C4-2B (cell line): Measurements from ENCODE around the gene DISP3.

Source experiments
- ZFX ChIP-seq: fragments of 450-650 bp; IDR thresholded peaks from 2 replicates; pipeline ENCODE4 v1.6.1; 2017
- TF ChIP-seq, protein P1 (sequence below): fragments of 450-650 bp; conservative IDR thresholded peaks from 2 replicates; pipeline ENCODE4 v1.5.1; 2017; ENCODE audit warnings: mild to moderate bottlenecking

DNA sequence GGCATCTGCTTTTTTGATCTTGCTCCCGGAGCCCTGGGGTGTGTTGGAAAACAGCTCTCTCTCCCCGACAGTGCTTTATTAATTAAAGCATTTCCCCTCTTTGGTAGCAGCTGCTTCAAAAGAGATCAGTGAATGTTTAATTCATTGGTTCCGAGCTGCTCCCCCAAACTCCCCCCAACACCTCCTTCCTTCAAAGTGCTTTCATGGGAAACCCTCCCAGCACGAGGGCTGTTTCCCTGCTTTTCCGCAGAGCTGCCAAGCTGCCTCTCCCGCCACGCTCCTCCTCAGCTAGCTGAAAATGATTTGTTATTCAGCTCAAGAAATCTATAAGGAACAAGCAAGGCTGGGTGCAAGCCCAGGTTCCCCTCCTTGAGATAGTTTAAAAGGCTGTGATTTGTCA is 40.0 kb upstream of the DISP3 start:
- TF ChIP-seq, protein P1, sequence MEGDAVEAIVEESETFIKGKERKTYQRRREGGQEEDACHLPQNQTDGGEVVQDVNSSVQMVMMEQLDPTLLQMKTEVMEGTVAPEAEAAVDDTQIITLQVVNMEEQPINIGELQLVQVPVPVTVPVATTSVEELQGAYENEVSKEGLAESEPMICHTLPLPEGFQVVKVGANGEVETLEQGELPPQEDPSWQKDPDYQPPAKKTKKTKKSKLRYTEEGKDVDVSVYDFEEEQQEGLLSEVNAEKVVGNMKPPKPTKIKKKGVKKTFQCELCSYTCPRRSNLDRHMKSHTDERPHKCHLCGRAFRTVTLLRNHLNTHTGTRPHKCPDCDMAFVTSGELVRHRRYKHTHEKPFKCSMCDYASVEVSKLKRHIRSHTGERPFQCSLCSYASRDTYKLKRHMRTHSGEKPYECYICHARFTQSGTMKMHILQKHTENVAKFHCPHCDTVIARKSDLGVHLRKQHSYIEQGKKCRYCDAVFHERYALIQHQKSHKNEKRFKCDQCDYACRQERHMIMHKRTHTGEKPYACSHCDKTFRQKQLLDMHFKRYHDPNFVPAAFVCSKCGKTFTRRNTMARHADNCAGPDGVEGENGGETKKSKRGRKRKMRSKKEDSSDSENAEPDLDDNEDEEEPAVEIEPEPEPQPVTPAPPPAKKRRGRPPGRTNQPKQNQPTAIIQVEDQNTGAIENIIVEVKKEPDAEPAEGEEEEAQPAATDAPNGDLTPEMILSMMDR = no peak
- TF ChIP-seq ZFX = no peak
